HG03442 (cell line): ENCODE data around the gene LCN12.

Experiments used
- ATAC-seq: cut with Tn5 transposase; IDR thresholded peaks from one replicate; pipeline ENCODE4 v1.9.1; 2021; ENCODE audit warnings: mild to moderate bottlenecking, moderate library complexity; ENCODE audit not compliant: unreplicated experiment

Gene LCN12

GRCh38 chr9:136972335-136972734 lies 20.3 kb downstream of the LCN12 start:
- ATAC-seq = no peak

- ATAC-seq = no peak
These were observed 20.7 kb downstream of the LCN12 start for GRCh38 chr9:136972743-136973142.

DNA sequence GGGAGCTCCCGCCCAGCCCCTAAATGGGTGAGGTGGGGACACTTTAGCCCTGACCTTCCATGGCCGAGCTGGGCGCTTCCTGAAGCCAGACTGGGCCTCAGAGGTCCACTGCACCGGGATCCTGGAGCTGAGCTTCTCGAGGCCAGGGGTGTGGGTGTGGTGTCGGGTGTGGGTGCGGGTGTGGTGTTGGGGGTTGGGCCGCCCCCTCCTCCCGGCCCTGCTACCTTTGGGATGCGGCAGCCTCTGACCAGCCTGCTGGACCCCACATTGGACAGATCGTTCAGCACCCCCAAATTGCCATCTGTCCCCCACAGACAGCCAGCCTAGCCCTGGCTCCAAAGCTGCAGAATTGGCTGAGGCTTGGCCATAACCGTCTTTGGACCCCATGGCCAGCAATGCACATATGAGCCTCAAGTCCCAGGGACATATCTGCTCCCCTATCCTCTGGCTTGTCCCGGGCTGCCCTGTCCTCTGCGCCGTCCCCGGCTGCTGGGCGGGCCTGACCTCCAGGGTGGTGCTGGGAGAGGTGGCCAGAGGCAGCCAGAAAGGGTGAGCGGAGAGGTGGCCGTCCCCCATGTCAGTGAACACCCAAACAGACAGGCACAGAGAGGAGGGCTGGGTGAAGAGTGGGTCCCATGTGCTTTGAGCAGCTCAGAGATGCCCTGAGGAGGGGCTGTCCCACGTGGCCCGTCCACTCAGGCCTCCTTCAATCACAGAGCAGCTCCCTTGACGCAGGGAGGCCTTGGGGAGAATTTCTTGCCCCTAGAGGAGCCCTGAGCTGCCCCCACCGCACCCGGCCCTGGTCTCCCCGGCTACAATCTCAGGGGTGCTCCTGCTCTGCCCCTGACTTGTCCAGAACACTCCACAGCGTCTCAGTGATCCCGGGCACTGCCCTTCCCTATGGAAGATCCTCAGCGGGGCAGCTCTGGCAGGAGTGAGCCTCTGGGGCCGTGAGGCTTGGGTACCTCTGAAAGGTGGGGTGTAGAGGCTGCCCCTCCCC lies 21.8 kb downstream of the LCN12 start:
- ATAC-seq = no peak

GRCh38 chr9:136974817-136975535 lies 22.9 kb downstream of the LCN12 start:
- ATAC-seq = no peak

DNA sequence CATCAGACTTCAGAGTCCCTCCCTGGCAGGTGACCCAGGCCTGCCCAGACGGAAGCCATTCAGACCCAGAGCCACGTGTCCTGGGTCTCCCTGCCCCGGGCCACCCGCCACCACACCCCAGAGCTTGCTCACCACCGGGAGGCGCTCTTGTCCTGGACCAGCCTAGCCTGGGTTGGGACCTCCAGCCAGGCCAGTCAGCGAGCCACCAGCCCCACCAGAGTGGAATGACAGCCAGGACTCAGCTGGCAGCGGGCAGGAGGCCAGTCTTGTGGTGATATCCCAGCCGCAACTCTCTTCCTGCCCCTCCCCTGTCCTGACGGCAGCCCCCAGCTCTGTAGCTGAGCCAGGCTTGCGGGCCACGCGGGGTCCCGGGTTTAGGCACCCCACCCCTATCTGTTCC lies 23.6 kb downstream of the LCN12 start:
- no peak for ATAC-seq

DNA sequence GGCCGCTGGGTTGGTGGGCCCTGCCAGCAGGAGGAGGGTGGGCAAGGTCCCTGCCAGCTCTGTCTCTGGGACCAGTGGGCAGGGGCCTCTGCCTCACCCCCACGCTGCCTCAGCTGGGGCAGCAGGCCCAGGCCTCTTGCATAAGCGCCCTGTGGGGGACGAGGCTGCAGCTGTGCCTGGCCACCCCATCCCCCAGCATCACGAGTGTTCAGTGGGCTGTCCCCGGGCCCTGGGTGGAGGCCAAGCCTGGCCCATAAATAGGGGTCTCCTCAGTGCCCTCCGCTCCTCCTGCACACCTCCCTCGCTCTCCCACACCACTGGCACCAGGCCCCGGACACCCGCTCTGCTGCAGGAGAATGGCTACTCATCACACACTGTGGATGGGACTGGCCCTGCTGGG lies 25.1 kb downstream of the LCN12 start, which contains the start of gene PTGDS:
Gene PTGDS (plus strand): TSS at position 282 of the 400 bp plus-strand sequence. CDS start 75 bp downstream, at position 357.
- ATAC-seq = no peak

DNA sequence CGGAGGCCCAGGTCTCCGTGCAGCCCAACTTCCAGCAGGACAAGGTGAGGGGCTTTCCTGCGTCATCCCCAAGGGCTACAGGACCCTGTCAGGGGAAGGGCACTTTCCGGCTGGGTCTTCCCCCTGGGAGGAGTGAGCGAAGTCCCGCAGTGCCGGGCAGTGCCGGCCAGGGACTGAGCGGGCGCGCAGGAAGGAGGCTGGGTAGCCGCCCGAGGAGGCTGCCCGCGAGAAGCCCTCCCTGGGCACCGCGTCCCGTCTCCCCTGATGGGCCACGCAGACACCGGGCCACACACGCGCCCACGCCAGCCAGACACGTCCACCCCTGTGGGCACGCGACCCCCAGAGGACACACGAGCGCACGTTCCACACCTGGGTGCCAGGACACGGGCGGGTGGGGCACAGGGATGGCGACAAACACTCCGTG lies 25.6 kb downstream of the LCN12 start:
- ATAC-seq = no peak

DNA sequence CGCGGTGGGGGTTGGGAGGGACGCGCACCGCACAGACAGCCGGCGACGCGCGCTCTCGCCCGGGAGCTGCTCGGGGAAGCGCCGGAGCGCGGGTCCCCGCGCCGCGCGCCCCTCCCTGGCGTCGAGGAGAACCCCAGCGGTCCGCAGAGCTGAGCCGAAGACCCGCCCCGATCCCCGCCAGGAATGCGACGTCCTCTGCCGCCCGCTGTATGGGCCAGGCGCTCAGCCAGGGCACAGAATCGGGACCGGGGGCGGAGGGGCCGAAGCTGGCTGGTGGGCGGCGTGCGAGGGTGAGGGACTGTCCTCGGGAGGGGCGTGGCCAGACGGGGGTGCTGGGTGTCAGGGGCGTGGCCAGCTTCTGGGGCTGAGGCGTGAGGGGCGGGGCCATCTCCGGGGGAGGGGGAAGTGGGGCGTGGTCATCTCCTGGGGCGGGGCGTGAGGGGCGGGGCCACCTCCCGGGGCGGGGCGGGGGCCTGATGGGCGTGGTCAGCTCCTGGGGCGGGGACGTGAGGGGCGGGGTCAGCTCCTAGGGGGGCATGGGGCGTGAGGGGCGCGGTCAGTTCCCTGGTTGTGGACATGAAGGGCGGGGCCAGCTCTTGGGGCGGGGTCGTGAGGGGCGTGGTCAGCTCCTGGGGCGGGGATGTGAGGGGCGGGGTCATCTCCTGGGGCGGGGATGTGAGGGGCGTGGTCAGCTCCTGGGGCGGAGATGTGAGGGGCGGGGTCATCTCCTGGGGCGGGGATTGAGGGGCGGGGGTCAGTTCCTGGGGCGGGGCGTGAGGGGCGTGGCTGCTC lies 26.2 kb downstream of the LCN12 start:
- ATAC-seq = no peak

GRCh38 chr9:136978865-136979544 lies 26.9 kb downstream of the LCN12 start:
- no peak for ATAC-seq

DNA sequence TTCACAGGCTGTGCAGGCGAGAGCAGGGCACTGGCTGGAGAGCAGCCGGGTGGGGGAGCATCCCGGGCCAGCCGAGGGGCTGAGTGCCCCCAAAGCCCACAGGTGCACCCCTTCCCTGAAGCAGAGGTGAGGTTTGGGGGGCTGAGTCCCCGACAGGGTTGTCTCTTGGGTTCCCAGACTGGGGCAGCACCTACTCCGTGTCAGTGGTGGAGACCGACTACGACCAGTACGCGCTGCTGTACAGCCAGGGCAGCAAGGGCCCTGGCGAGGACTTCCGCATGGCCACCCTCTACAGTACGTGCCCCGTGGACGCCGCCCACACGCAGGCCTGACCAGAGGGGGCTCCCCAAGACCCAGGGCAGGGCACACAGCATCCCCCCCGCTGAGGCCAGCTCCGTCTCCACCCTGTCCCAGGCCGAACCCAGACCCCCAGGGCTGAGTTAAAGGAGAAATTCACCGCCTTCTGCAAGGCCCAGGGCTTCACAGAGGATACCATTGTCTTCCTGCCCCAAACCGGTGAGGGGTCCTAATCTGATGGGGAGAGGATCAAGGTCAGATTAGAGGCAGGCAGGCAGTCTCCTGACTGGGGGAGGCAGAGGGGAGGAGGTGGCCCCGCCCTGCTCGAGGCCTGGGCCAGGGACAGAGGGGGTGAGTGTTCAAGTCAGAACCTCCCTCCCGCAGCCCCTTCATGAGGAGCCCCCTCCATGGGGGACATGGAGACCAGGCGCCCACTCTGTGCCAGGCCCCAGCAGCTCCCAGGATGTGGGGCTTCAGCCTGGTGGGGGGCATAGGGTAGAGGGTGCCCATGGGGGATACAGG lies 27.9 kb downstream of the LCN12 start:
- no peak for ATAC-seq

- no peak for ATAC-seq
These were observed 28.8 kb downstream of the LCN12 start for GRCh38 chr9:136980669-136981478.

- ATAC-seq = no peak
These were observed 29.6 kb downstream of the LCN12 start for GRCh38 chr9:136981588-136982231.

- ATAC-seq = no peak
These were observed 30.4 kb downstream of the LCN12 start, which contains the start of gene LCNL1 for GRCh38 chr9:136982232-136983051. Gene LCNL1, plus strand, starts transcription at chr9:136982993. Its CDS starts 594 bp downstream, at chr9:136983587.

- no peak for ATAC-seq
These were observed 31.1 kb downstream of the LCN12 start for GRCh38 chr9:136983167-136983566.

DNA sequence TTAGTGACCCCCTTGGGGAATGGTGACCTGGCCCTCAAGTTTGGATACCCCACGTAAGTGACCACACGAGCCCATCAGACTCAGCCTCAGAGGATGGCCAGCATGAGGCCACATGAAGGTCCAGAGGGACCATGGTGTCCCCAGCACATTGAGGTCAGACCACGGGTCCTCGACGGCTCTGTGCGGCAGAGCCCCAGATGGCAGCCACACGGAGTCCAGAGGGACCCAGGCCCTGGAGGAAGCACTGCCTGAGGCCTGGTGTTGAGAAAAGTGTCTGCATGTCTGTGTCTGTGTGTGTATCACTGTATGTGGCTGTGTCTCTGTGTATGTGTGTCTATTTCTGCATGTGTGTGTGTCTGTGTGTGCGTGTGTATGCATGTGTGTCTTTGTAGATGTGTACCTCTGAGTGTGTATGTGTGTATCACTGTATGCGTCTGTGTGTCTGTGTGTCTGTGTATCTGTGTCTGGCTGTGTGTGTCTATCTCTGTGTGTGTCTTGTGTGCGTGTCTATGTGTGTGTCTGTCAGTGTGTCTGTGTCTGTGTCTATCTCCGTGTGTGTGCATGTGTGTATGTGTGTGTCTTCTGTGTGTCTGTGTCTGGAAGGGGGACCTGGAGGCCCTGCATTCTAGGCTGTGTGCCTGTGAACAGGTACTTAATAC lies 31.7 kb downstream of the LCN12 start:
- ATAC-seq = no peak

- ATAC-seq = no peak
These were observed 32.5 kb downstream of the LCN12 start for GRCh38 chr9:136984464-136985026.
